ENCODE data around the gene SERPINB8.

- TF ChIP-seq GATA3 (IDR thresholded peaks at IDR 0.05; ENCODE audit: low read depth, low read length) = no peak
- no peak for TF ChIP-seq GATA2 (IDR thresholded peaks at IDR 0.05; ENCODE audit: low read depth, low read length)
Observed at GRCh38 chr18:63972002-63972376, 2.1 kb downstream of the SERPINB8 start.

Data from SH-SY5Y (cell line).